Endodermal cell (in vitro differentiated cells): ENCODE results near the gene PPIP5K2. TPM values are rescaled to one million over a fixed set of nuclear protein-coding genes. Genes with fewer than 3 reads are reported as not detected.
A peak's percentile ranks its signal among the peaks of the same experiment; 100 is the strongest.

ENCODE experiments used
- DNase-seq: peaks from one replicate; pipeline ENCODE4 v3.0.0-alpha.2; 2017
- H3K27ac ChIP-seq: 2 replicates; pipeline ENCODE4 v1.5.1; 2013; ENCODE audit warnings: mild to moderate bottlenecking, low read depth, low read length, moderate library complexity
- H3K27me3 ChIP-seq: 2 replicates; pipeline ENCODE4 v1.6.1; 2013; ENCODE audit warnings: mild to moderate bottlenecking, low read length, moderate library complexity; ENCODE audit not compliant: insufficient read depth, control insufficient read depth, poor library complexity, severe bottlenecking
- H3K36me3 ChIP-seq: 2 replicates; pipeline ENCODE4 v1.7.0; 2013; ENCODE audit warnings: mild to moderate bottlenecking, low read length, moderate library complexity; ENCODE audit not compliant: control insufficient read depth, insufficient read depth
- H3K4me1 ChIP-seq: one replicate; pipeline ENCODE4 v1.7.0; 2013; ENCODE audit warnings: low read length; ENCODE audit not compliant: control insufficient read depth, insufficient read depth
- H3K4me3 ChIP-seq: 2 replicates; pipeline ENCODE4 v1.5.1; 2013; ENCODE audit warnings: mild to moderate bottlenecking, low read length, moderate library complexity
- H3K9ac ChIP-seq: 2 replicates; pipeline ENCODE4 v1.6.1; 2013; ENCODE audit warnings: mild to moderate bottlenecking, low read length, moderate library complexity; ENCODE audit not compliant: poor library complexity, severe bottlenecking; ENCODE audit errors: extremely low read depth
- H3K9me3 ChIP-seq: 2 replicates; pipeline ENCODE4 v1.6.1; 2013; ENCODE audit warnings: mild to moderate bottlenecking, low read length, moderate library complexity; ENCODE audit not compliant: control insufficient read depth
- H3K27ac Mint-ChIP-seq: 2 replicates; pipeline ENCODE4 v1.8.0; 2020; ENCODE audit warnings: mixed read lengths
- H3K27me3 Mint-ChIP-seq: 2 replicates; pipeline ENCODE4 v1.8.0; 2021; ENCODE audit warnings: mild to moderate bottlenecking, mixed read lengths; ENCODE audit not compliant: insufficient read depth
- H3K36me3 Mint-ChIP-seq: 2 replicates; pipeline ENCODE4 v1.8.0; 2020; ENCODE audit warnings: low read depth, mixed read lengths
- H3K4me1 Mint-ChIP-seq: 2 replicates; pipeline ENCODE4 v1.8.0; 2020; ENCODE audit warnings: mixed read lengths
- H3K4me3 Mint-ChIP-seq: 2 replicates; pipeline ENCODE4 v1.8.0; 2020; ENCODE audit warnings: mild to moderate bottlenecking, moderate library complexity, mixed read lengths
- H3K9me3 Mint-ChIP-seq: 2 replicates; pipeline ENCODE4 v1.8.0; 2020; ENCODE audit warnings: mild to moderate bottlenecking, mixed read lengths
- WGBS, 2 experiments: methylation state at CpG; one replicate each; pipeline versions ENCODE4 v1.1.5 to v1.1.7; 2013; ENCODE audit warnings: missing lambda C conversion rate in 2 of 2, mixed read lengths in 1 of 2; ENCODE audit not compliant: insufficient coverage in 1 of 2, insufficient read length in 1 of 2; 5-methylcytosine and 5-hydroxymethylcytosine counted together
- total RNA-seq, 2 donors: library from RNA; stranded (reverse); fragmentation: NEBNext Ultra II Directional in 1 of 2; extraction: Animal tissue kit (Norgen Biotek cat#: 25700) in 1 of 2; gene quantifications; 2 replicates in 1 of 2; 3 replicates in 1 of 2; pipeline ENCODE4 v1.2.1, GENCODE V29; 2021
- TF ChIP-seq, protein P1 (sequence below): fragments of 200-600 bp; sonication (generic); conservative IDR thresholded peaks from 2 replicates; pipeline ENCODE4 v1.5.0; 2021; ENCODE audit warnings: antibody characterized with exemption, mild to moderate bottlenecking

PPIP5K2 gene
- total RNA-seq, 2 donors from 2014 or later: 67.1 to 68.0 TPM

DNA sequence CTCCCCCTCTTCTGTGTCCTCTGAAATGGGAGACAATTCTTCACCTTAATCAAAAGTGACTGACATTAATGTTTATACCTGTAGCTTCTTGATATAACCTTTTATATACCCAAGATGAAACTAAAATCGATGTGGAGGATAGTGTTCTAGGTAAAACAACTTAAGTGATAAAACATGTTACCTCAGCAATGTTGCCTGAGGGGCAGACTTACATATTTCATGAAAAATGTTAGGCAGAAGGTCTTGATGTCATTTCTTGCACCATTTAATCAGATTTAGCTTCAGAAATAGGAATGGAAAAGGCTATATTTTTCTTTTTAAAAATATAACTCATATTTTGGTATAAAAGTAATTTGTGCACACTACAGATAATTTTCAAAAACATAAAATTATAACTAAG lies 115.8 kb downstream of the PPIP5K2 start:
- Histone ChIP-seq H3K36me3 (no peaks in the 10 kb centered on the region), H3K4me1 (no peaks in the 10 kb centered on the region), H3K27ac (no peak overlapping the region), H3K9ac (no peak overlapping the region), H3K27me3 (no peaks in the 10 kb centered on the region), H3K4me3 (no peak overlapping the region), H3K9me3 (peaks cover 10% of the 10 kb centered on the region)
- H3K36me3 Mint-ChIP-seq: no peaks in the 10 kb centered on the region
- peaks cover 6% of the 10 kb centered on the region for H3K9me3 Mint-ChIP-seq
- 100% methylated on average over 1 of the region's 1 CpG; no CpG with 5 or more reads in 1 of the 2 experiments for WGBS, 2 experiments
- peaks cover 1% of the 10 kb centered on the region for H3K27me3 Mint-ChIP-seq
- DNase-seq: no peak
- TF ChIP-seq, protein P1, sequence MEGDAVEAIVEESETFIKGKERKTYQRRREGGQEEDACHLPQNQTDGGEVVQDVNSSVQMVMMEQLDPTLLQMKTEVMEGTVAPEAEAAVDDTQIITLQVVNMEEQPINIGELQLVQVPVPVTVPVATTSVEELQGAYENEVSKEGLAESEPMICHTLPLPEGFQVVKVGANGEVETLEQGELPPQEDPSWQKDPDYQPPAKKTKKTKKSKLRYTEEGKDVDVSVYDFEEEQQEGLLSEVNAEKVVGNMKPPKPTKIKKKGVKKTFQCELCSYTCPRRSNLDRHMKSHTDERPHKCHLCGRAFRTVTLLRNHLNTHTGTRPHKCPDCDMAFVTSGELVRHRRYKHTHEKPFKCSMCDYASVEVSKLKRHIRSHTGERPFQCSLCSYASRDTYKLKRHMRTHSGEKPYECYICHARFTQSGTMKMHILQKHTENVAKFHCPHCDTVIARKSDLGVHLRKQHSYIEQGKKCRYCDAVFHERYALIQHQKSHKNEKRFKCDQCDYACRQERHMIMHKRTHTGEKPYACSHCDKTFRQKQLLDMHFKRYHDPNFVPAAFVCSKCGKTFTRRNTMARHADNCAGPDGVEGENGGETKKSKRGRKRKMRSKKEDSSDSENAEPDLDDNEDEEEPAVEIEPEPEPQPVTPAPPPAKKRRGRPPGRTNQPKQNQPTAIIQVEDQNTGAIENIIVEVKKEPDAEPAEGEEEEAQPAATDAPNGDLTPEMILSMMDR: no peak
- no peak overlapping the region for H3K4me3 Mint-ChIP-seq
- no peaks in the 10 kb centered on the region for H3K4me1 Mint-ChIP-seq
- H3K27ac Mint-ChIP-seq: no peak overlapping the region

DNA sequence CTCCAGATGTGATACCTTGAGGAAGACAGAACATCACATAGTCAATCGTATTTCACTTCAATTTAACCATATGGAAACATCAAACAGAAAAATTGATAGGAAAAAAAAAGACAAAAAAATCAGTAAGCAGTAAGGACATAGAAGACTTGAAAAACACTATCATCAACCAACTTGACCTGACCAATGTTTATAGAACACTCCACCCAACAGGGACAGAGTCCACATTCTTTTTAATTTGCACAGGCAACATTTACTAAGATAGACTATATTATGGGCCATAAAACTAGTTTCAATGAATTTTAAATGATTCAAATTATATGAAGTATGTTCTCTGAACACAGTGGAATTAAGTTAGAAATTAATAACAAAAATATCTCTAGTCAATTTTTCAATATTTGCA lies 117.7 kb downstream of the PPIP5K2 start:
- H3K9me3 ChIP-seq: peaks cover 28% of the 10 kb centered on the region
- no peak overlapping the region for H3K4me3 ChIP-seq
- no peaks in the 10 kb centered on the region for H3K36me3 ChIP-seq
- no peaks in the 10 kb centered on the region for H3K4me1 Mint-ChIP-seq
- H3K9ac ChIP-seq: no peak overlapping the region
- no peak overlapping the region for H3K4me3 Mint-ChIP-seq
- no peak overlapping the region for H3K27ac ChIP-seq
- no peak for DNase-seq
- H3K4me1 ChIP-seq: no peaks in the 10 kb centered on the region
- no peak overlapping the region for H3K27ac Mint-ChIP-seq
- no peaks in the 10 kb centered on the region for H3K27me3 Mint-ChIP-seq
- no peaks in the 10 kb centered on the region for H3K36me3 Mint-ChIP-seq
- TF ChIP-seq, protein P1: no peak
- WGBS, 2 experiments: no CpG with 5 or more reads among the region's 1 CpG
- H3K9me3 Mint-ChIP-seq: peaks cover 9% of the 10 kb centered on the region
- H3K27me3 ChIP-seq: no peaks in the 10 kb centered on the region

DNA sequence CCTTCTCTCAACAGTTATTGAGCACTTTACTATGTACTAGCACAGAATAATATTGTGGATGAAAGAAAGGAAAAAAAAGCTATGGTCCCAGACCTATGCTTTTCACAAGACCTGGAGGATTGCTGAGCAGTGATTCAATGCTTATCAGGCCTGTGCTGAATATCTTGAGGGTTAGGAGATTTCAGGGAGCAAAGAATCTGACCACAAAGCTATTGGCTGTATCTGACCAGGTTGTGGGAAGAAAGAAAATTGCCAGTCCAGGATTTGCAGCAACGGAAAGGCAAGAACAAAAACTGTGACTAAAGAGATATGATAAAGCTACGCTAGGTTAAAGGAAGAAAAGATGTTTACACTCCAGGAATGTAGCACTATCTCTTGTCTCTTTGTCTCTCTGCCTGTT lies 123.6 kb downstream of the PPIP5K2 start:
- Histone ChIP-seq H3K4me3 (no peak overlapping the region), H3K4me1 (peaks cover 5% of the 10 kb centered on the region), H3K9me3 (peaks cover 30% of the 10 kb centered on the region), H3K27ac (no peak overlapping the region), H3K36me3 (no peaks in the 10 kb centered on the region), H3K9ac (no peak overlapping the region), H3K27me3 (no peaks in the 10 kb centered on the region)
- H3K9me3 Mint-ChIP-seq: peaks cover 9% of the 10 kb centered on the region
- H3K4me1 Mint-ChIP-seq: peaks cover 25% of the 10 kb centered on the region
- peak overlapping the region; percentile 81 for H3K27ac Mint-ChIP-seq
- WGBS, 2 experiments: 21 to 53% methylated on average over 2 of the region's 2 CpGs
- H3K4me3 Mint-ChIP-seq: no peak overlapping the region
- DNase-seq: no peak
- H3K36me3 Mint-ChIP-seq: no peaks in the 10 kb centered on the region
- TF ChIP-seq, protein P1: no peak
- no peaks in the 10 kb centered on the region for H3K27me3 Mint-ChIP-seq
